Activated gamma-delta T cell treated with anti-CD3 and anti-CD28 coated beads, Interleukin-2, amount 50 U/mL, for 16 hours (primary cell): ENCODE measurements around the gene MMP24OS.
A peak's percentile ranks its signal among the peaks of the same experiment; 100 is the strongest.
"Not testable (repeated sequence)": the region's sequence is repeated elsewhere in the genome, so short reads cannot be mapped to it uniquely, and the experiment has no call there.

Source experiments
- DNase-seq: peaks from one replicate; pipeline ENCODE4 v3.0.0-alpha.2; 2020; ENCODE audit warnings: low read depth

Gene MMP24OS

DNA sequence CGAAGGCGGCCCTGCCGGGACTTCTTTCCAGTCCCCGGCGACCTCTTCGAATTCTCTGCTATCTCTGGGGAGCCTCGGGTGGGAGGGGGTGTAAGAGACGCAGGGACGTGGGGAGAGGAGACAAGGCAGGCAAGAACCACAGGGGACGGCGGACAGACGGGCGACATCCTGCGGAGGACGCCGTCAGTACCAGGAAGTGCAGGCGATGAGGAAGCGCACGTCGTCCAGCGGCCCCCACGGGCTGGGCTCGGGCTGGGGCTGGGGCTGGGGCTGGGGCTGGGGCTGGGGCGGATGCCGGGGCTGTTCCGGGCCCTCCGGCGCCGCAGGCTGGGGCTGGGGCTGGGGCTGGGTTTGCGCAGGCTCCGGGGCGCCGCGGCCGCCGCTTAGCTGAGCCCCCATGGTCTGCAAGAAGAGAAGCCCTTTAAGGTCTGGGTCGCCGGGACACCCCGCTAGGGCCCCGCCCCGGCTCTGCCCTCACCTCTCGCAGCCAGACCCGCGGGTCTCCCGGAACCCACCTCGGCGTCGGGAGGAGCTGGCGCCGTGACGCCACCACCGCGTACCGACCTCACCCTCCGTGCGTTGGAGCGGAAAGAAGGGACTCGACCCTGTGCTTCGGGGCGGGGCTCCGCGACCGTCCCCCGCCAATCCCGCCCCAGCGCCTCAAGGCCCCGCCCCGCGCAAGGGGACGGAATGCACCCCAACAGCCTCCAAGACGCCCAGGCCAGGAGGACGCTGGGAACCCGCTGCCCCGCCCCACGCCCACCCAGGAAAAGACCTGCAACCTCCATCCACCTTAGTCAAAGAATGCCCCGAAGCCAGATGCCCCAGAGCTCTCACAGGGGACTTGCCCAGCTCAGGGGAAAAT is at the start of gene MMP24OS:
Gene MMP24OS (minus strand): TSS at position 592 of the 865 bp plus-strand sequence. CDS start 193 bp downstream, at position 399.
- DNase-seq = peak; percentile 83

DNA sequence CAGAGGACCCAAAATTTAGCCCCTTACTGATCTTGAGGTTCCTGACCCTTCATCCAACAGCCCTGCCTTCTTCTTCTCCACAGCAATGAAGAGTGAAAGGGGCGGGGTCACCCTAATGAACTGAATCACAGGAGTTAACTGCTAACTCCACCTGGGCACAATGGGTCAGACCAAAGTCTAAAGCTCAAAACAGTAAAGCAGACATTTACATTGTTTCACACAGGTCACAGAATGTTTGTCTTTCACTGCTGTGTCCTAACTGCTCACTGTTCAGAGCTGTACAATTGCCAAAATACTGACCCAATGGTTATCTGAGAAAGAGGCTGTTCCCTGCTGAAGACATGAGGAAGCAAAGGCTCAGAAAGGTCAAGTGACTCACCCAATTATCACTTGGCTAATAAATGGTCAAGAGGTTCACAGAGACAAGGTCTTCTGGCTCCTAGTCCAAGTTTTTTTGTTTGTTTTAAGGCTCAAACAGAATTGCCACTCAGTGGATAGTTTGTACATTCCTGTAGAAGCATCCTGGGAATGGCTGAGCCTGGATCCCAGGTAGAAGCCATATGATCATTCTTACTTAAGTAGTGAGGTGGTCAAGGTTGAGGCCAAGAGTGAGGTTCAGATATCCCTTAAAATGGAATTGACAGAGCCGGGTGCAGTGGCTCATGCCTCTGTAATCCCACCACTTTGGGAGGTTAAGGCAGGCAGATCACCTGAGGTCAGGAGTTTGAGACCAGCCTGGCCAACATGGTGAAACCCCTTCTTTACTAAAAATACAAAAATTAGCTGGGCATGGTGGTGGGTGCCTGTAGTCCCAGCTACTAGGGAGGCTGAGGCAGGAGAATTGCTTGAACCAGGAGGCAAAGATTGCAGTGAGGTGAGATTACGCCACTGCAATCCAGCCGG is 49.4 kb upstream of the MMP24OS start:
- DNase-seq = no peak

DNA sequence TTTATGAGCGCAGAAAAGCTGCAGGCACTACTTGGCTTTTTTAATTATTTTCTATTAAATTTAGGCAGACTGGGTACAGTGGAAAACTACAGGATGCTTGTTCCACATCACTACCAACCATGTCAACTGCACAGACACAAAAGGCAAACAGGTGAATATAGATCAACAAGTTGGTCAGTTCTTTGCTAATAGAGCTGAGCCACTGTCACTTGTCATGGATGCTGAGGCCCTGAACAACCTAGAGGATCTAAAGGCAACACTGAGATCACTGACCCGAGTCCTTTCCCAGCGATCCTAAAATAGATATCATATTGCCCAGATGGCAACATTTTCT is 48.8 kb upstream of the MMP24OS start:
- no peak for DNase-seq

GRCh38 chr20:35326021-35326739 is 48.3 kb upstream of the MMP24OS start:
- no peak for DNase-seq

GRCh38 chr20:35325401-35325800 is 47.5 kb upstream of the MMP24OS start:
- DNase-seq = no peak

DNA sequence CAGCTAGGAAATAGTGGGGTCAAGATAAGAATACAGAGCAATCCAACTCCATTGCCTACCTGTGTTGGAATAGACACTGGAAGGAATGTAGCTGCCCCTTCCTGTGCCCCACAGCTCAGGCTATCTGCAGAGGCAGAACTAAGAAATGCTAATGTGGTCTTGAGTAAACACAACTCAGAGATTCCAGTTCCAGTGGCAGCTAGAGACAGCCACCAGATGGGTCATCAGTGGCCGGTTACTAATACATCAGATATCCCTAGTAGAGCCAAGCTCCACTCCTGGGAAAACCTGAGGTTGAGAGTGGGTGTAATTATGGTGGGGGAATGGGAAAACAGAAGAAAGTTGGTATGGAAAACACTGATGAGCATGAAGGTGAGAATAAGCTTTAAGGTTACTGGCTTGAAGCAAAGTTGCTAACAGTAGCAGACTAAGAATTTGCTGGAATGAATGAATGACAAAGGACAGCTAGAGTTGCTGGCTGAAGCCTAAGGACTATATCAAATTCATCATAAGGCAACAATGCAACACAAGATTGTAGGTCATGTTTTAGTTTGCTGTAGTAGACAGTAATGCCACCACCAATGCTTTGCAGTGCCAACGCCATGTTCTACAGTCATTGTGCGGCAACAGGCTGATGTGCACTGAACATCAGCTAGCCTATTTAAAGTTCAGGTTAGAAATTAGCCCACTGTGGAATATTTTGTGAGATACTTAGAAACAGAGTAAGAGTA is 42.6 kb upstream of the MMP24OS start:
- no peak for DNase-seq

DNA sequence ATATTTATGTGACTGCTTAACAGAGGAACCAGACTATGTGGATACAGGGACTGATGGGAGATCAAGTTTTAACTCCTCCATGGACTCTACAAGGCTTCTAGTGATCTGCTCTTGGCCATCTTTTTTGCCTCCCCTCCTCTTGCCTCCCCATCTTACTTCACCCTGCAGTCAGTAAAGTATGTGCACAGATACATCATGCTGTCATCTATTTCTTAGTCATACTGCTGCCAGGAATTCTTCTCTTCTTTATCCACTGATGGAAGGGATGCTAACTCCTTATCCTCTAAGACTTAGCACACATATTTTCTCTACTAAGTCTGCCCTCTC is 41.9 kb upstream of the MMP24OS start:
- DNase-seq = no peak

DNA sequence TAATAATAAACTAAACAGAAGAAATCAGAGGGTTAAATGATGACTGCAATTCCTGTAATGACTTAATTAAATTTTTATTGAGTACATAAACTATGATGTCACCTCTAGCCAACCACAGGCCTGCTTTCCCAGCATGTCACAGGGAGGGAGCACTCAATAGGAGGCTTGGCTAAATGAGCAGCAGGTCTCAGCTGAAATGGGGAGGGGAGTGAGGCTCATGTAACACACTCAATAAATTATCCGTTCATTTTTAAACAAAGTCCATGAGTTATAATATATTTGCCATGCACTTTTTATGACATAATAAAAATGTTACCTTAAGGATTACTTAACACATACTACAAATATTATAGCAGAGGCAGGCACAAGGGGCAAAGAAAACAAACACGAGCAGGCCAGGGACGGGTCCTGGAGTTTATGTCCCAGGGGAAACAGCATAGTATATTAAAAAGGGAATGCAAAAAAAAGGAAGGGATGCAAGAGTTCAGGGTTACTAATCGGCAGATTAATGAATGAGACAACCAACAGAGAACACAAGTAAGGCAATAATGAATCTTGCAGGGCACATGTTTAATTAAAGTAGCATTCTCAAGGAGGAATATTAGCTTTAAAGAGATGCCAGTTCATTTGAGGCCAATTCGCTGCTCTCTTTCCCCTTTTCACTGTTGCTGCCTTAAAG is 41.4 kb upstream of the MMP24OS start:
- DNase-seq = no peak

GRCh38 chr20:35318502-35319157 is 40.7 kb upstream of the MMP24OS start:
- no peak for DNase-seq

- DNase-seq = no peak
Observed at GRCh38 chr20:35317416-35318210, 39.7 kb upstream of the MMP24OS start.

GRCh38 chr20:35316086-35316485 is 38.2 kb upstream of the MMP24OS start:
- DNase-seq = no peak

DNA sequence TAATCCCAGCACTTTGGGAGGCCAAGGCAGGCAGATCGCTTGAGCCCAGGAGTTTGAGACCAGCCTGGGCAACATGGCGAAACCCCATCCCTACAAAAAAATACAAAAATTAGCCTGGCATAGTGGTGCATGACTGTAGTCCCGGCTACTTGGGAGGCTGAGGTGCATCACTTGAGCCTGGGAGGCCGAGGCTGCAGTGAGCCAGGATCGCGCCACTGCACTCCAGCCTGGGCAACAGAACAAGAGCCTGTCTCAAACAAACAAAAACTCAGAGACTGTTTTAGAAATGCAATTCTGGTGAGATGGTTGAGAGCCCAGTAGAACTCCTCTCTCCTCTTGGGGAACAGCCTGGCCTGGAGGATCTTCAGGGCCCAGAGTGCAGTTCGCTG is 37.7 kb upstream of the MMP24OS start:
- DNase-seq = not testable (repeated sequence)

DNA sequence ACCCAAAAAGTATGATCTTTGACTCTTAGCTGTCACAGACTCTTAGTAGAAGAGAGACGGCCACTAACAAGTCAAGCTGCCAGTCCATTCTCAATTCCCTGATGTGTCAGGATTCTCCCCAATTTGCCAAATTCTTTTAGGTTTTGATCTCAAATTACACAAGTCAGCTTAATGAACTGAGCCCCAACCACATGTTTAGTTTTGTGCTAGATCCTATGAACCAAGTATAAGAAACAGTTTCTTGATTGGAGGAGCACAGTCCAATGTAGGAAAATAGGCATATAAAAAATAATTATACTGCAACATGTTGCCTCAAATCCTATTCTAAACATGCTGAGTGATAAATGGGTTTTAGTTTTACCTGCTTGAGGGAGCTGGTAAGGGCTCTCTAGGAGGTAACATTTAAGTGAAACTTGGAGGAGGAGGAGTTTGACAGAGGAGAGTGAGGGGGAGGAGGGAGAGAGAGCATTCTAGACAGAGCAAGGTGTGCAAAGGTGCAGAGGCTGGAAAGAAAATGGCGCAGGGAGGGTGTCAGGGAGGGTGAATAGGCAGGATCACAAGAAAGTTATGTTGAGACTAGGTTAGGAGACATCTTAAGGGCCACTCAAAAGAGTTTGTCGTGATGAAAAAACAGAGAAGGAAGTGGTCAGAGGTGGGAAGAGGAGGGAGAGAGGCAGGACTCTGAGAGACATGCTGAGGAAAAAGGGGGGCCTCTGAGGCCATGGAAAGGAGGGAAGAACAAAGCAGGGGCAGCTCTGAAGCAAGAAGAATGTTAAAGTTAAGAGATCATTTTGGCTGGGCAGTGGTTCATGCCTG is 37.1 kb upstream of the MMP24OS start:
- no peak for DNase-seq

GRCh38 chr20:35312318-35312717 is 34.4 kb upstream of the MMP24OS start:
- DNase-seq = no peak

DNA sequence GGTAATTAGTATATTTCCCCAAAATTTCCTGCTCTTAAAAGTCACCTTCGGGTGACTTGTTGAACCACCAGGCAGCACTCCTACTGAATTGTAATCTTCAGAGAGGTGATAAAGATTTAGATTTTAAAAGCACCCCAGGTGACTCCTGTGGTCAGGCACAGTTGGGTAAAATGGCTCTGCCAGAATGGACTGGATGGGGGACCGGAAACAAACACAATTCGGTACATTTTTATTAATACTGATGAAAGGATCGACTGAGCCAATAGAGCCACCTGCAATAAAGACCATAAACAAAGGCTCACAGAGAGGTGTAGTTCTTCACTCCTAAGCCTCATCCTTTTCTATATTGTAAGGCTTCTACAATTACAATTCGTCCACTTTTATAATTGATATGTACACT is 33.9 kb upstream of the MMP24OS start:
- no peak for DNase-seq

DNA sequence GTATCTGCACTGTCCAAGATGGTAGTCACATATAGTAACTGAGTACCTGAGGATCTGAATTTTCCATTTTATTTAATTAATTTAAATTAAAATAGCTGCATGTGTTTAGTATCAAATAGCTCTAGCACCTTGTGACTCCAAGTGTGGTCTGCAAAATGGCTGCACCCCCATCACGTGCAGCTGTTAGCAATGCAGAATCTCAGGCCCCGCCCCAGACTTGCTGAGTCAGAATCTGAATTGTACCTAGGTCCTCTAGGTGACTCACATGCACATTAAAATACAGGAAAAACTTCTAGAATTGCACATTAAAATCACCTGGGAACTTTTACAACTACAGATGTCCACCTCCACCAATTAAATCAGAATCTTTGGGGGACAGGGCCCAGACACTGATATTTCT is 33.5 kb upstream of the MMP24OS start:
- DNase-seq = no peak

DNA sequence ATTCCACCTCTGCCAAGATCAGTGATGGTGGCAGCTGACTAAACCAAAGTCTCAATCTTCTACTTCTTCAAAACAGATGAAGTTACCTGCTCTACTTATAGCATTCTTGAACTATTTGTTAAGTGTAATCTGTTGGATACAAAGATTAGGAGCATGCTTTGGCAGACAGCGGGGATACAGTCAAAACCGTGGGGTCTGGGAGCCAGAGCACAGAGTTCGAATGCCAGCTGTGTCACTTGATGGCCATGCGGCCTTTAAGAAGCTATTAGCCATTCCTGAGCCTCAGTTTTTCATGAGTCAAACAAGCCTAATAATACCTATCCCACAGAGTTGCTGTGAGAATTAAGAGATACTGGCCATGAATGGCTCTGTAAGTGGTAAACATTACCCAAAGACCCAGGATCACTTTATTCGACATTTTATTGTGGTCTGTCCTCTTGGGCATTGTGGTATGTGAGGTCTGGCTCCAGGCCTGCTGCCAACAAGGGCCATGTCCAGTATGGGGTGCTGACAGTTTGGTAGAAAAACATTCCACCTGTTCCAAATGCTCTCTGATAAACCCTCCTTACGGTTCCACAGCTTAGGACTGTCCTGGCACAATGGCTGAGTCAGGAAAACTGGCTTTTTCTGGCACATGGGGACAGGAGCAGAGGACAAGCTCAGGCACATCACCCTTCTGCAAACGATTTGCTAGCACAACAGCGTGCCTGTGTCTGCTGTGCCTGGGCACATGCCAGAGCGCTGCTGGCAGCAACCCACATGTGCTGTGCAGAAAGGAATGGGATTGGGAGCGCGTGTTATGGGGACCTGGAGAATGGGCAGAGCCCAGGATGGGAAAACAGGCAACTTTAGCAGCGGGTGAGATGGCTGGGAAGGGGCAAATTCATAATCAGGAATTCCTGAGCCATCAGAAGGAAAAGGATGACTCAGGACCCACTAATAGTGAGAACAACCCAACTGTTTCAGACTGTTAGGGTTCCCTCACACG is 30.0 kb upstream of the MMP24OS start:
- no peak for DNase-seq
